Measurements from ENCODE around the gene GSK3B.

GRCh38 chr3:119976214-119976613, 118.0 kb downstream of the GSK3B start:
- TF ChIP-seq, protein P1, sequence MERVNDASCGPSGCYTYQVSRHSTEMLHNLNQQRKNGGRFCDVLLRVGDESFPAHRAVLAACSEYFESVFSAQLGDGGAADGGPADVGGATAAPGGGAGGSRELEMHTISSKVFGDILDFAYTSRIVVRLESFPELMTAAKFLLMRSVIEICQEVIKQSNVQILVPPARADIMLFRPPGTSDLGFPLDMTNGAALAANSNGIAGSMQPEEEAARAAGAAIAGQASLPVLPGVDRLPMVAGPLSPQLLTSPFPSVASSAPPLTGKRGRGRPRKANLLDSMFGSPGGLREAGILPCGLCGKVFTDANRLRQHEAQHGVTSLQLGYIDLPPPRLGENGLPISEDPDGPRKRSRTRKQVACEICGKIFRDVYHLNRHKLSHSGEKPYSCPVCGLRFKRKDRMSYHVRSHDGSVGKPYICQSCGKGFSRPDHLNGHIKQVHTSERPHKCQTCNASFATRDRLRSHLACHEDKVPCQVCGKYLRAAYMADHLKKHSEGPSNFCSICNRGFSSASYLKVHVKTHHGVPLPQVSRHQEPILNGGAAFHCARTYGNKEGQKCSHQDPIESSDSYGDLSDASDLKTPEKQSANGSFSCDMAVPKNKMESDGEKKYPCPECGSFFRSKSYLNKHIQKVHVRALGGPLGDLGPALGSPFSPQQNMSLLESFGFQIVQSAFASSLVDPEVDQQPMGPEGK (CRISPR knock-in tag; IDR thresholded peaks at IDR 0.05; ENCODE audit: borderline replicate concordance), result no peak
- no peak for TF ChIP-seq ARNTL (CRISPR knock-in tag; IDR thresholded peaks at IDR 0.05; ENCODE audit: borderline replicate concordance, low read depth)
